ENCODE measurements around the gene CANX.
"Not testable (repeated sequence)": the region's sequence is repeated elsewhere in the genome, so short reads cannot be mapped to it uniquely, and the experiment has no call there.

The CANX gene, protein sequence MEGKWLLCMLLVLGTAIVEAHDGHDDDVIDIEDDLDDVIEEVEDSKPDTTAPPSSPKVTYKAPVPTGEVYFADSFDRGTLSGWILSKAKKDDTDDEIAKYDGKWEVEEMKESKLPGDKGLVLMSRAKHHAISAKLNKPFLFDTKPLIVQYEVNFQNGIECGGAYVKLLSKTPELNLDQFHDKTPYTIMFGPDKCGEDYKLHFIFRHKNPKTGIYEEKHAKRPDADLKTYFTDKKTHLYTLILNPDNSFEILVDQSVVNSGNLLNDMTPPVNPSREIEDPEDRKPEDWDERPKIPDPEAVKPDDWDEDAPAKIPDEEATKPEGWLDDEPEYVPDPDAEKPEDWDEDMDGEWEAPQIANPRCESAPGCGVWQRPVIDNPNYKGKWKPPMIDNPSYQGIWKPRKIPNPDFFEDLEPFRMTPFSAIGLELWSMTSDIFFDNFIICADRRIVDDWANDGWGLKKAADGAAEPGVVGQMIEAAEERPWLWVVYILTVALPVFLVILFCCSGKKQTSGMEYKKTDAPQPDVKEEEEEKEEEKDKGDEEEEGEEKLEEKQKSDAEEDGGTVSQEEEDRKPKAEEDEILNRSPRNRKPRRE

DNA sequence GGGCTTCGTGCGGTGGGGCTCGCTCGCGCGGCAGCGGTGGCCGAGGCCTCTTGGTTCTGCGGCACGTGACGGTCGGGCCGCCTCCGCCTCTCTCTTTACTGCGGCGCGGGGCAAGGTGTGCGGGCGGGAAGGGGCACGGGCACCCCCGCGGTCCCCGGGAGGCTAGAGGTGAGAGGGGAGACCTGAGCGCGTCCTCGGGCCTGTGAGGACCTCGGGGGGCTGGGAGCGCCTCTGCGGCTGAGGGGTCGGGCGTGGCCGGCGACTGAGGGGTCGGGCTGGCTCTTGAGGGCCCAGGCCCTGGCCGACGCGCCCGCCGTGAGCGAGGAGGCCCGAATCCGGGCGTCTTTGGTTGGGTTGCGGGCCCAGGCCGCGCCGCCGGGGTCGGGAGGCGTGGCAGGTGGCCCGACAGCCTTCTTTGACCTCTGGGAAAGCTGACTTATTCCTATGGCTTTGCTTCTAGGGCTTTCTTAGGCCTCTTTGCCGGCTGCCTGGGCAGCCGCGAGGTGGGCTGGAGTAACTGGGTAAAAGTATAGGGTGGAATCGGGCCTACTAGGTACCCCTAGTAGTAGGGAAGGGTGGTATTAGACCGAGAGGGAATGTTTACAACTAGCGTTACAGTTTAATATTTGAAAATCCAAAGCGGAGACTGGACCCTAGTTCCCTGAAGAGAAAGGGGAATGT is at the start of gene CANX:
CANX (plus strand) TSS at position 33 of the 681 bp plus-strand sequence. CDS start 6,715 bp downstream, outside the sequence.
- DNase-seq (ENCODE audit: low read depth, low spot score): no peak
- peak within 1 kb of the TSS; percentile 89 for H3K27ac ChIP-seq

GRCh38 chr5:179649166-179649703 is 49.5 kb upstream of the CANX start:
- DNase-seq (ENCODE audit: low read depth, low spot score); H3K27ac ChIP-seq: not testable (repeated sequence)

DNA sequence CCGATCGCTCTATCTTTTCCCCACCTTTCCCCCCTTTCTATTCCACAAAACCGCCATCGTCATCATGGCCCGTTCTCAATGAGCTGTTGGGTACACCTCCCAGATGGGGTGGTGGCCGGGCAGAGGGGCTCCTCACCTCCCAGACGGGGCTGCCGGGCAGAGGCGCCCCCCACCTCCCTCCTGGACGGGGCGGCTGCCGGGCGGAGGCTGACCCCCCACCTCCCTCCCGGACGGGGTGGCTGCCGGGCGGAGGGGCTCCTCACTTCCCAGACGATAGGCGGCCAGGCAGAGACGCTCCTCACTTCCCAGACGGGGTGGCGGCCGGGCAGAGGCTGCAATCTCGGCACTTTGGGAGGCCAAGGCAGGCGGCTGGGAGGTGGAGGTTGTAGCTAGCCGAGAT is 48.5 kb upstream of the CANX start:
- H3K27ac ChIP-seq; DNase-seq (ENCODE audit: low read depth, low spot score): not testable (repeated sequence)

DNA sequence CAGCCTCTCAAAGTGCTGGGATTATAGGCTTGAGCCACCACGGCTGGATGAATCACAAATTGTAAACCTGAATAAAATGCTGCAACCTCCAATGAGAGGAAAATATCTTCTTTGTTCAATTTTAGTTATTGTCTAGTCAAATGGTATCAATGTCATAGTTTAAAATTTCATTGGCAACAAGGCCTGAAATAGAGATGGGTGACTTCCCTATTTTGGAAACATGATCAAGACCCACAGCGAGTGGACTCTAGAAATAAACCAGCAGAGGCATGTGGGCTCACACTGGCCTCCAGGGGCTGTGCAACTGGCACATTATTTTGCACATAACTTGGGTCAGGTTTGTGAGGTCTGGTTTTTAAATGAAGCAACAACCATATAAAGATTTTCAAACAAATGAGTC is 45.6 kb upstream of the CANX start:
- not testable (repeated sequence) for H3K27ac ChIP-seq; DNase-seq (ENCODE audit: low read depth, low spot score)

DNA sequence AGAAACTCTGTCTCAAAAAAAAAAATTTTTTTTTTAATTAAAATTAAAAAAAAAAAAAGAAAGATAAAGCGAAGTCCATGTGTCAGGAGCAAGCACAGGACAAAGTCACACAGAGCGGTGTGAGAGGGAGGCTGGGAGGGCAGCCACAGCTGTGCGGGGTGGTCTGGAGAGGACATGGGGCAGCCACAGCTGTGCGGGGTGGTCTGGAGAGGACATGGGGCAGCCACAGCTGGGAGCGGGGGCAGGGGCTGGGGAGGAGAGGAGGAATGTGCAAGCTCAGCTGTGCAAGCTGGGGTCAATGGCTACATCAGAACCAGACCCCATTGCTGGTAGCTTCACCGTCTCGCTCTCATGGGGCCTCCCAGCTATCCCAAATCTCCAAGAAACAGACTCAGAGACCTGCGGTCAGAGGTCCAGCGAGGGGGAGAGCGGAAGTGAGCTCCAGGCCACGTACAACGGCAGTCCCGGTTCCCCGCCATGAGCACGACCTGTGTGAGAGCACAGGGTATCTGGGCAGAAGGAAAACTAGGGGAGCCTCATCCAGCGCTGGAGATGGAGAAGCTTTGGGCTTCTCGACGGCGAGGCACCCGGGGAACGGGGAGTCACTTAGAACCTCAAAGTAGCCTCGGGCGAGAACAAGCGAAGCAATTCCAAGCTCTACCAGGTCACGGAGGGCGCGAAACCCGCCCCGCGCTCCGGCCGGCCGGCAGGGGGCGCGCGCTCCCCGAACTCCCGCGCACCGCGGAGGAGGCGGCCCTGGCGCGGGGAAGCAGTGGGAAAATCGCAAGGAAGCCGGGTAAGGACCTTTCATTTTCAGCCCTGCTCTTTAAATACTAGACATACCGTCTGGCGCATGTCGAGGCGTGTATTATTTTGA is 41.2 kb upstream of the CANX start:
- DNase-seq (ENCODE audit: low read depth, low spot score); H3K27ac ChIP-seq: not testable (repeated sequence)

DNA sequence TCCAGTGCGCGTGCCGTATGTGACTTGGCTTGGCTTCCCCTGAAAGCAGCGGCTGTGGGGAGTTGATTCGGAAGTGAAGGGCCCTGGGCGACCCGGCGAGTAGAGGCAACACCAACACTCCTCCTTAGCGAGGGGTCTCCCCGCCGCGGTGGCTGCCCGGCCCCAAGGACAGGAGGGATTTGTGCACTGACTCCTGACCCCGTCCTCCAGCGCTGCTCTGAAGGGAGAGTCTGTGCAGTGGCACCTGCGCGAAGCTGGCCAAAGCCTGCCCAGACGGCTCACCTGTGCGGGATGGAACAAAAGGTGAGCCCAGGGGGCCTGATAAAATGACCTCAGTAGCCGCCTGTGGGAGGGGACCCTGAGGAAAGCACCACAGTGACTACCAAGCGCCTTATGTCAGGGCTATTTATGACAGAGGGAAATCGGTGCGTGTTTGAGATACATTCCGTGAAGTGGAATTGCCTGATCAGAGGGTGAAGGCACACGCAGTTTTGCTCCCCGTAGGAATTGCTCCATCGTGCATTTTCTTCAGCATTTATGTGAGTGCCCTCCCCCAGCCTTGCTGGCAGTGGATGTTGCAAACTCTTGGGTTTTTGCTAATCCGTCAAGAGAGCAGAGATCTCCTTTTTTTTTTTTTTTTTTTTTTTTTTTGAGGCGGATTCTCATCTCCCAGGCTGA is 40.4 kb upstream of the CANX start:
- not testable (repeated sequence) for DNase-seq (ENCODE audit: low read depth, low spot score)
- peak overlapping the region; percentile 40 for H3K27ac ChIP-seq

DNA sequence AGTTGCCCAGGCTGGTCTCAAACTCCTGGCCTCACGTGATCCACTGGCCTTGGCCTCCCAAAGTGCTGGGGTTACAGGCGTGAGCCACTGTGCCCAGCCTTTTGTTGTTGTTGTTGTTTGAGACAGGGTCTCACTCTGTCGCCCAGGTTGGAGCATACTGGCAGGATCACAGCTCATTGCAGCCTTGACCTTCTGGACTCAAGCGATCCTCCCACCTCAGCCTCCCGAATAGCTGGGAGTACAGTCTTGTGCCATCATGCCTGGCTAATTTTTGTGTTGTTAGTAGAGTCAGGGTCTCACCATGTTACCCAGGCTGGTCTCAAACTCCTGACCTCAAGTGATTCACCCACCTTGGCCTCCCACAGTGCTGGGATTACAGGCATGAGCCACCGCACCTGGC is 37.1 kb upstream of the CANX start:
- not testable (repeated sequence) for H3K27ac ChIP-seq; DNase-seq (ENCODE audit: low read depth, low spot score)

GRCh38 chr5:179668391-179668790 is 30.4 kb upstream of the CANX start:
- H3K27ac ChIP-seq: no peak overlapping the region
- DNase-seq (ENCODE audit: low read depth, low spot score): no peak

DNA sequence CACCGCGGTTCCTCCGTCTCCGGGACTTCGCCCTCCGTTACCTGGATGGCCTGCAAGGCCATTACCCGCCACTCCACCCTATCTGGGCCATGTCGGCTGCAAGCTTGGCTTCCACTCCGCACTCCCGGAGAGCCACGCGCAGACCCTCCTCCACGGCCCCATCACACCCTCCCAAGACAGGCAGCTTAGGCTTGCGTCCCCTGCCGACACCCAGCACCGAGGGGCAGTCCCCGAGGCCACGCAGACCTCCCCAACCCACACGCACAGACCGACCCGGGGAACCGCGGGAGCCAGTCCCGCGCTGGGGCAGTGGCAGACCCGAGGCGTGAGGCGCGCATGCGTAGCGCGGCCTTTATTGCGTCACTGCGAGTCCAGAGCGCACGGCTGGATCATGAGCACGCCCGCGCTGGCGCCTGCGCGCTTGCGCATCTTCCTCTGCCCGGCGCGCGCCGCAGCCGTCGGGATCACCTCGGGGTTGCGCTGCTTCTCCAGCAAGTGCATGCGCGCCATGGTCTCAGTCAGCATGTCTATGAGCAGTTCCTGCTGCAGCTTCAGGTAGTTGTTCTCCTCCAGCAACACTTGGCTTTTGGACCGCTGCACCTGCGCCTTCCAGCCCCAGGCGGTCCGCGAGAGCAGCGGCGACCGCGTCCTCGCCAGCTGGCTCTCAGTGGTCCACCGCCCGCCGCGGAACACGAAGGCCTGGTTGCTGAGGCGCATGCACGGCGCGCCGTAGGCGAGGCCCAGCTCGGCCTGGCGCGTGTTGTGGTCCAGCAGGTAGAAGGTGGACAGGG is 20.3 kb upstream of the CANX start:
- peak; percentile 72 for DNase-seq (ENCODE audit: low read depth, low spot score)
- H3K27ac ChIP-seq: peak overlapping the region; percentile 40

- H3K27ac ChIP-seq: no peak overlapping the region
- no peak for DNase-seq (ENCODE audit: low read depth, low spot score)
Measured at GRCh38 chr5:179679014-179679674, 19.6 kb upstream of the CANX start.

GRCh38 chr5:179680014-179680779 is 18.6 kb upstream of the CANX start:
- no peak for DNase-seq (ENCODE audit: low read depth, low spot score)
- no peak overlapping the region for H3K27ac ChIP-seq

- no peak for DNase-seq (ENCODE audit: low read depth, low spot score)
- H3K27ac ChIP-seq: no peak within 1 kb of the TSS
Measured at GRCh38 chr5:179680780-179681401, 17.9 kb upstream of the CANX start, which contains the start of gene CBY3. Gene CBY3, minus strand, starts transcription at chr5:179681034. Its CDS starts 116 bp downstream, at chr5:179680918.

DNA sequence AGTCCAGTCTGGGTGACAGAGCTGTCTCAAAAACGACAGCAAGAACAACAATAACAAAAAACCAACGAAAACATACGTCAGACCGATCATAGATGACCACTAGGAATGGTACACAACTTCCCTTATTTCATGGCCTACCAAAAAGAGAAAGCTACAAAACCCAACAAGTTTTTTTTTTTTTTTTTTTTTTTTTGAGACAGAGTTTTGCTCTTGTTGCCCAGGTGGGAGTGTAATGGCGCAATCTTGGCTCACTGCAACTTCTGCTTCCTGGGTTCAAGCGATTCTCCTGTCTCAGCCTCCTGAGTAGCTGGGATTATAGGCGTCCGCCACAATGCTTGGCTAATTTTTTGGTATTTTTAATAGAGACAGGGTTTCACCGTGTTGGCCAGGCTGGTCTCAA is 9.6 kb upstream of the CANX start:
- not testable (repeated sequence) for DNase-seq (ENCODE audit: low read depth, low spot score); H3K27ac ChIP-seq

DNA sequence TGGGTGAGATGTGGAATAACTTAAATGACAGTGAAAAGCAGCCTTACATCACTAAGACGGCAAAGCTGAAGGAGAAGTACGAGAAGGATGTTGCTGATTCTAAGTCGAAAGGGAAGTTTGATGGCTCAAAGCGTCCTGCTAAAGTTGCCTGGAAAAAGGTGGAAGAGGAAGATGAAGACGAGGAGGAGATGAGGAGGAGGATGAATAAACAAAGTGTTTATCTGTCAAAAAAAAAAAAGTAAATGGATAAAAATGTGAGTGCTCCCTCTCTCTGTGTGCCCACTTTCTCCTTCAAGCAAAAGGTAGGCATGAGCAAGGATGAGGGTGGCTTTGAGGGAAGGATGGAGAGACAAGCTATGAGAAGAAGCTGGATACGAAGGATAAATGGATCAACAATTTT is 4.2 kb upstream of the CANX start:
- no peak overlapping the region for H3K27ac ChIP-seq

GRCh38 chr5:179696603-179697002 is 2.2 kb upstream of the CANX start:
- H3K27ac ChIP-seq: no peak overlapping the region
- no peak for DNase-seq (ENCODE audit: low read depth, low spot score)

More for the DNA sequence above, 4.2 kb upstream of the CANX start:
- no peak for DNase-seq (ENCODE audit: low read depth, low spot score)

DNA sequence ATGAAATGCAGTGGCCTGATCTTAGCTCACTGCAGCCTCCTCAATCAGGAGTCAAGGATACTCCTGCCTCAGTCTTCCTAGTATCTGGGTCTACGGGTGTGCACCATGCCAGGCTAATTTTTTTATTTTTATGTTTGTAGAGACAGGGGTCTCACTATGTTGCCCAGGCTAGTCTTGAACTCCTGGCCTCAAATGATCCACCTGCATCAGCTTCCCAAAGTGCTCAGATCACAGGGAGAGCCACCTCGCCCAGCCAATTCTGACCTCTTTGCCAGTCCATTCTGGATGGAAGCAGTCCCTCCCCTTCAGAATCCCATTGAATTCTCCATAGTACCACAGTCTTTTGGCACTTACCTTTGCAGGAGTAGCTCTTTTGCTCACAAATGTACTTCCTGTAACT is 1.7 kb upstream of the CANX start:
- DNase-seq (ENCODE audit: low read depth, low spot score): no peak
- H3K27ac ChIP-seq: no peak overlapping the region

DNA sequence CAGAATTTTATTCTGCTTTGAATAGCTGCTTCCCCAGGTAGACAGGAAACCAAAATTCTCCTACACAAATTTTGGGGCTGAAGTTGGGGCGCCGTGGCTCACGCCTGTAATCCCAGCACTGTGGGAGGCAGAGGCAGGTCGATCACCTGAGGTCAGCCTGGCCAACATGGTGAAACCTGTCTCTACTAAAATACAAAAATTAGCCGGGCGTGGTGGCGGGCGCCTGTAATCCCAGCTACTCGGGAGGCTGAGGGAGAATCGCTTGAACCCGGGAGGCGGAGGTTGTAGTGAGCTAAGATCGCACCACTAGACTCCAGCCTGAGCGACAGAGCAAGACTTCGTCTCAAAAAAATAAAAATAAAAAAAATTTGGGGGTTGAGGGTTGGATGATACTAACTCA is 1.2 kb upstream of the CANX start:
- H3K27ac ChIP-seq: peak overlapping the region; percentile 89
- DNase-seq (ENCODE audit: low read depth, low spot score): not testable (repeated sequence)
